ENCODE results near the gene PML.
A peak's percentile ranks its signal among the peaks of the same experiment; 100 is the strongest.

The PML gene

DNA sequence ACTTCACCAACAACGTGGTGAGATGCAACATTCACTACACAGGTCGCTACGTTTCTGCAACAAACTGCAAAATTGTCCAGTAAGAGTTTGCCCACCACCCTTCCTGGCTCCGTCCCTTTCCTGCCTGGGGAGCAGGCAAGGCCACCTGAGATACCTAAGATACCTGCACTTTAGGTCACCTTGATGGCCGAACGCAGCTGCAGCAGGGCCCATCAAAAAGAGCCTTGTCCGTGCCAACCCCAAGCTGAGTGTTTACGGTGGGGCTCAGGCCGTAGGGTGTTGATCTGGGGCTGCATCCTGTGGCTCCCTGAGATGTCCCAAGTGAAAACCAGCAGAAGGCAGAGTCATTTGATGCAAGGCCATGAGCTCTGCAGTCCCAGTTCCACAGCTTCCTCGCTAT is 45.0 kb upstream of the PML start:
- H3K36me3 ChIP-seq (ENCODE audit: insufficient read depth, low read length): no peaks in the 10 kb centered on the region
- H3K4me3 ChIP-seq (ENCODE audit: low read depth, low read length, poor library complexity, severe bottlenecking): no peak overlapping the region

DNA sequence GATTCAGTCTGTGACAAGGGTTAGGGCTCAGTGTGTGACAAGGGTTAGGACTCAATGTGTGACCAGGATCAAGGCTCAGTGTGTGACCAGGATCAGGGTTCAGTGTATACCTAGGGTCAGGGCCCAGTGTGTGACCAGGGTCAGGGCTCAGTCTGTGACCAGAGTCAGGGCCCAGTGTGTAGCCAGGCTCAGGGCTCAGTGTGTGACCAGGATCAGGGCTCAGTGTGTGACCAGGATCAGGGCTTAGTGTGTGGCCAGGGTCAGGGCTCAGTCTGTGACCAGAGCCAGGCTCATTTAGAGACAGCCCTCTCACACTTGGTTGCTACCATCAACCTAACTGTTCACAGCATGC is 44.1 kb upstream of the PML start:
- no peaks in the 10 kb centered on the region for H4K20me1 ChIP-seq (ENCODE audit: insufficient read depth, low read length)
- H3K79me2 ChIP-seq (ENCODE audit: insufficient read depth, low read length): no peaks in the 10 kb centered on the region
- no peak overlapping the region for H3K4me3 ChIP-seq (ENCODE audit: low read depth, low read length, poor library complexity, severe bottlenecking)
- H3K4me2 ChIP-seq (ENCODE audit: low read length): no peak overlapping the region
- no peak overlapping the region for H3K9ac ChIP-seq (ENCODE audit: low read length)
- H3K27me3 ChIP-seq (ENCODE audit: insufficient read depth, low read length): 0 out of 2 replicates have a peak, but pooled peaks cover 4% of the 10 kb centered on the region
- no peak overlapping the region for H2AFZ ChIP-seq (ENCODE audit: low read length)
- no peaks in the 10 kb centered on the region for H3K9me3 ChIP-seq (ENCODE audit: low read length)
- H3K4me1 ChIP-seq (ENCODE audit: insufficient read depth, low read length, severe bottlenecking): no peaks in the 10 kb centered on the region
- no peaks in the 10 kb centered on the region for H3F3A ChIP-seq (ENCODE audit: insufficient read depth, low read length)
- no peak for TF ChIP-seq EZH2 (IDR thresholded peaks at IDR 0.05; ENCODE audit: borderline replicate concordance, low read length)
- TF ChIP-seq, protein P1, sequence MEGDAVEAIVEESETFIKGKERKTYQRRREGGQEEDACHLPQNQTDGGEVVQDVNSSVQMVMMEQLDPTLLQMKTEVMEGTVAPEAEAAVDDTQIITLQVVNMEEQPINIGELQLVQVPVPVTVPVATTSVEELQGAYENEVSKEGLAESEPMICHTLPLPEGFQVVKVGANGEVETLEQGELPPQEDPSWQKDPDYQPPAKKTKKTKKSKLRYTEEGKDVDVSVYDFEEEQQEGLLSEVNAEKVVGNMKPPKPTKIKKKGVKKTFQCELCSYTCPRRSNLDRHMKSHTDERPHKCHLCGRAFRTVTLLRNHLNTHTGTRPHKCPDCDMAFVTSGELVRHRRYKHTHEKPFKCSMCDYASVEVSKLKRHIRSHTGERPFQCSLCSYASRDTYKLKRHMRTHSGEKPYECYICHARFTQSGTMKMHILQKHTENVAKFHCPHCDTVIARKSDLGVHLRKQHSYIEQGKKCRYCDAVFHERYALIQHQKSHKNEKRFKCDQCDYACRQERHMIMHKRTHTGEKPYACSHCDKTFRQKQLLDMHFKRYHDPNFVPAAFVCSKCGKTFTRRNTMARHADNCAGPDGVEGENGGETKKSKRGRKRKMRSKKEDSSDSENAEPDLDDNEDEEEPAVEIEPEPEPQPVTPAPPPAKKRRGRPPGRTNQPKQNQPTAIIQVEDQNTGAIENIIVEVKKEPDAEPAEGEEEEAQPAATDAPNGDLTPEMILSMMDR (IDR thresholded peaks at IDR 0.05; ENCODE audit: low read length): no peak
- H3K36me3 ChIP-seq (ENCODE audit: insufficient read depth, low read length): no peaks in the 10 kb centered on the region
- H3K9me2 ChIP-seq (ENCODE audit: low read depth, low read length): no peaks in the 10 kb centered on the region
- no peak overlapping the region for H3K27ac ChIP-seq (ENCODE audit: low read depth, low read length, poor library complexity, severe bottlenecking)

More for the DNA sequence above, 45.0 kb upstream of the PML start:
- H4K20me1 ChIP-seq (ENCODE audit: insufficient read depth, low read length): no peaks in the 10 kb centered on the region
- H3K4me2 ChIP-seq (ENCODE audit: low read length): no peak overlapping the region
- H2AFZ ChIP-seq (ENCODE audit: low read length): no peak overlapping the region
- H3K4me1 ChIP-seq (ENCODE audit: insufficient read depth, low read length, severe bottlenecking): no peaks in the 10 kb centered on the region
- no peak overlapping the region for H3K27ac ChIP-seq (ENCODE audit: low read depth, low read length, poor library complexity, severe bottlenecking)
- no peaks in the 10 kb centered on the region for H3F3A ChIP-seq (ENCODE audit: insufficient read depth, low read length)
- 0 out of 2 replicates have a peak, but pooled peaks cover 4% of the 10 kb centered on the region for H3K27me3 ChIP-seq (ENCODE audit: insufficient read depth, low read length)
- H3K9me2 ChIP-seq (ENCODE audit: low read depth, low read length): no peaks in the 10 kb centered on the region
- no peak for TF ChIP-seq EZH2 (IDR thresholded peaks at IDR 0.05; ENCODE audit: borderline replicate concordance, low read length)
- TF ChIP-seq, protein P1 (IDR thresholded peaks at IDR 0.05; ENCODE audit: low read length): no peak
- no peaks in the 10 kb centered on the region for H3K9me3 ChIP-seq (ENCODE audit: low read length)
- no peaks in the 10 kb centered on the region for H3K79me2 ChIP-seq (ENCODE audit: insufficient read depth, low read length)
- H3K9ac ChIP-seq (ENCODE audit: low read length): no peak overlapping the region

DNA sequence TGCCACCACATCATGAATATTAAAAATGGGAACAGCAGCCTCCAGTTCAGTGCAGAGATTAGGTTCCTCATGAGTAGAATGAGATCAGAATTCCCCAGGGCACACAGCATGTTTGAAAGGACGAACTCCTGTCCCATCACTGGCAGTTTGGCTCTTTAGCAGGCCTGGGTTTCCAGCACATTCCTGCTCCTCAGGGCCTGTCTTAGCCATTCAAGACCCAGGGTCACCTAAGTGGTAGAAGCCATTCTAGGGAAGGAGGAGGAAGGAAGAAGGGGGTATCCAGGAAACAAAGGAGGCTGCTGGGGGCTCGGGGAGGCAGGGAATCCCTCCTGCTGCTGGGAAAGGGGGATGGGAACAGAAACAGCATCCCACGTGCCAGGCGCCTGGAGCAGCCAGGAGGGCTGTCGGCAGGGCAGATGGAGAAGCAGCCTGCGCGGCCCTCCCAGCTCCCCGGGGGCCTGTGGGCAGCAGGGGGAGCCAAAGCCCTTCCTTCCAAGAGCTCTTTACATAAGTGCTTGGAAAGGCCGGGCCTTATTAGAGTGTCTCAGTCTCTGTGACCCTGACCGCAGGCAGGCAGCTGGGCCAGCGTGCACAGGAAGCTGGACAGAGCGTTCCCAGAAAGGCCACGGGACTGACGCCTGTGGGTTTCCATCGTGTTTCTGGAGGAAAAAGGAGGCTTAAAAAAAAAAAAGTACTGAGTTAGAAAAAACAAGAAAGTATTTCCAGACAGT is 43.5 kb upstream of the PML start:
- Histone ChIP-seq H3K9ac (ENCODE audit: low read length) (no peak overlapping the region), H3K36me3 (ENCODE audit: insufficient read depth, low read length) (no peaks in the 10 kb centered on the region), H3K27ac (ENCODE audit: low read depth, low read length, poor library complexity, severe bottlenecking) (no peak overlapping the region), H2AFZ (ENCODE audit: low read length) (no peak overlapping the region), H3K4me3 (ENCODE audit: low read depth, low read length, poor library complexity, severe bottlenecking) (no peak overlapping the region), H3K9me2 (ENCODE audit: low read depth, low read length) (no peaks in the 10 kb centered on the region), H3K27me3 (ENCODE audit: insufficient read depth, low read length) (0 out of 2 replicates have a peak, but pooled peaks cover 4% of the 10 kb centered on the region), H3K9me3 (ENCODE audit: low read length) (no peaks in the 10 kb centered on the region), H4K20me1 (ENCODE audit: insufficient read depth, low read length) (no peaks in the 10 kb centered on the region), H3K4me2 (ENCODE audit: low read length) (no peak overlapping the region), H3F3A (ENCODE audit: insufficient read depth, low read length) (no peaks in the 10 kb centered on the region), H3K79me2 (ENCODE audit: insufficient read depth, low read length) (no peaks in the 10 kb centered on the region), H3K4me1 (ENCODE audit: insufficient read depth, low read length, severe bottlenecking) (no peaks in the 10 kb centered on the region)
- TF ChIP-seq EZH2 (IDR thresholded peaks at IDR 0.05; ENCODE audit: borderline replicate concordance, low read length): no peak
- TF ChIP-seq, protein P1 (IDR thresholded peaks at IDR 0.05; ENCODE audit: low read length): peak; percentile 54

All from OCI-LY1 (cell line).